K562 (cell line): ENCODE data around the gene DNAI1. TPM values are rescaled to one million over a fixed set of nuclear protein-coding genes. Genes with fewer than 3 reads are reported as not detected.
A peak's percentile ranks its signal among the peaks of the same experiment; 100 is the strongest.

ENCODE experiments used
- ATF7 ChIP-seq: fragments of 450-650 bp; IDR thresholded peaks from 2 replicates; pipeline ENCODE4 v1.7.1; 2014; ENCODE audit warnings: mild to moderate bottlenecking, moderate library complexity
- BCOR ChIP-seq: fragments of 450-650 bp; IDR thresholded peaks from 2 replicates; pipeline ENCODE4 v1.6.1; 2016
- CBFA2T2 ChIP-seq: fragments of 450-650 bp; conservative IDR thresholded peaks from 2 replicates; pipeline ENCODE4 v1.6.1; 2017; ENCODE audit warnings: mild to moderate bottlenecking
- CBFA2T3 ChIP-seq: fragments of 450-650 bp; IDR thresholded peaks from 2 replicates; pipeline ENCODE4 v1.6.1; 2017
- CEBPG ChIP-seq, 3 experiments: fragments of 200-800 bp in 1 of 3; sonication (Bioruptor generic) in 1 of 3; sonication (generic) in 1 of 3; formaldehyde crosslinking in 1 of 3; IDR thresholded peaks in 2 of 3; conservative IDR thresholded peaks in 1 of 3; 2 replicates each; pipeline versions ENCODE4 v1.6.1 to v1.8.0; 2016 to 2022; ENCODE audit warnings: missing compliant biosample characterization in 2 of 3, missing genetic modification characterization in 2 of 3, mild to moderate bottlenecking in 1 of 3, missing genetic modification reagents in 1 of 3
- CTBP1 ChIP-seq: fragments of 450-650 bp; IDR thresholded peaks from 2 replicates; pipeline ENCODE4 v1.6.1; 2016; ENCODE audit warnings: borderline replicate concordance
- E2F6 ChIP-seq, 2 experiments: IDR thresholded peaks; 2 replicates each; pipeline ENCODE4 v1.6.1; 2011; ENCODE audit warnings: borderline replicate concordance in 1 of 2, control low read depth in 1 of 2, low read depth in 1 of 2, low read length in 1 of 2, mild to moderate bottlenecking in 1 of 2, mixed read lengths in 1 of 2, moderate library complexity in 1 of 2; ENCODE audit not compliant: insufficient read depth in 1 of 2, insufficient read length in 1 of 2, poor library complexity in 1 of 2, severe bottlenecking in 1 of 2; ENCODE audit errors: extremely low read depth in 1 of 2
- HMBOX1 ChIP-seq: sonication (generic); IDR thresholded peaks from 2 replicates; pipeline ENCODE4 v1.6.1; 2016
- KLF10 ChIP-seq: fragments of 250-450 bp; sonication (Bioruptor Pico); IDR thresholded peaks from 2 replicates; pipeline ENCODE4 v1.6.1; 2021; ENCODE audit warnings: matching md5 sums
- LARP7 ChIP-seq: fragments of 450-650 bp; IDR thresholded peaks from 2 replicates; pipeline ENCODE4 v1.6.1; 2016
- MYC ChIP-seq, 2 experiments: fragments of 250-450 bp in 1 of 2; sonication (Bioruptor Pico) in 1 of 2; IDR thresholded peaks; 2 replicates each; pipeline versions ENCODE4 v1.5.1 to v1.6.1; 2012 to 2021; ENCODE audit warnings: low read depth in 2 of 2, borderline replicate concordance in 1 of 2, improper control_type of control experiment in 1 of 2, low read length in 1 of 2, mild to moderate bottlenecking in 1 of 2, moderate library complexity in 1 of 2
- NFATC3 ChIP-seq: fragments of 450-650 bp; IDR thresholded peaks from 2 replicates; pipeline ENCODE4 v1.6.1; 2017; ENCODE audit warnings: mild to moderate bottlenecking
- PHB ChIP-seq: fragments of 250-450 bp; sonication (Bioruptor Pico); IDR thresholded peaks from 2 replicates; pipeline ENCODE4 v1.5.0; 2021
- POLR3G ChIP-seq: IDR thresholded peaks from 2 replicates; pipeline ENCODE4 v1.6.1; 2011; ENCODE audit not compliant: insufficient read length, insufficient replicate concordance; ENCODE audit errors: extremely low read depth
- RFX1 ChIP-seq: fragments of 450-650 bp; IDR thresholded peaks from 2 replicates; pipeline ENCODE4 v1.6.1; 2016; ENCODE audit warnings: mild to moderate bottlenecking, moderate library complexity
- SRSF9 ChIP-seq: fragments of 200-400 bp; formaldehyde crosslinking; IDR thresholded peaks from 2 replicates; pipeline ENCODE4 v1.6.1; 2017; ENCODE audit warnings: low read depth, low read length, borderline replicate concordance
- STAT6 ChIP-seq: sonication (generic); formaldehyde crosslinking; IDR thresholded peaks from 2 replicates; pipeline ENCODE4 v1.8.1; 2023; ENCODE audit warnings: mild to moderate bottlenecking, missing genetic modification reagents
- ZBTB1 ChIP-seq: sonication (generic); formaldehyde crosslinking; IDR thresholded peaks from 2 replicates; pipeline ENCODE4 v1.8.1; 2023; ENCODE audit warnings: missing genetic modification reagents, low read depth, mild to moderate bottlenecking, borderline replicate concordance
- ZNF695 ChIP-seq: fragments of 450-650 bp; formaldehyde crosslinking; IDR thresholded peaks from 2 replicates; pipeline ENCODE4 v1.4.0; 2020; ENCODE audit warnings: mild to moderate bottlenecking, moderate library complexity
- ZNF740 ChIP-seq, 3 experiments: fragments of 200-800 bp in 1 of 3; sonication (Bioruptor generic) in 1 of 3; sonication (generic) in 1 of 3; formaldehyde crosslinking in 1 of 3; IDR thresholded peaks; 2 replicates each; pipeline versions ENCODE4 v1.6.1 to v1.8.0; 2016 to 2022; ENCODE audit warnings: mild to moderate bottlenecking in 2 of 3, missing compliant biosample characterization in 2 of 3, missing genetic modification characterization in 2 of 3, missing genetic modification reagents in 1 of 3
- polyA plus RNA-seq, 8 experiments: library from polyadenylated mRNA; depleted of rRNA in 4 of 8; stranded (reverse) in 5 of 8; unstranded in 3 of 8; fragments of >200 nt; fragmentation: Nextera tagmentation in 2 of 8; fragmentation: Illumina TruSeq in 1 of 8; extraction: Ambion mirVana in 2 of 8; extraction: Trizol in 1 of 8; gene quantifications; 2 replicates each; pipeline versions ENCODE4 v1.2.1 to v1.2.3, GENCODE V29; 2011 to 2014; ENCODE audit warnings: inconsistent platforms in 1 of 8, missing spikeins in 1 of 8
- total RNA-seq, 7 experiments: library from RNA; depleted of rRNA in 6 of 7; stranded (reverse); fragments of >200 nt in 6 of 7; fragmentation: Illumina TruSeq in 2 of 7; extraction: Trizol in 2 of 7; gene quantifications; 2 replicates each; pipeline versions ENCODE4 v1.2.1 to v1.2.3, GENCODE V29; 2011 to 2021; ENCODE audit warnings: low replicate concordance in 1 of 7
- TF ChIP-seq, protein P1 (sequence below): sonication (generic); formaldehyde crosslinking; IDR thresholded peaks from 2 replicates; pipeline ENCODE4 v1.5.0; 2020; ENCODE audit warnings: missing genetic modification reagents

Gene DNAI1
- total and polyA plus RNA-seq, 9 of the 15 experiments (the other 6 are each of a cell fraction or from before 2014, with no cell fraction given), result 0.01 to 0.17 (median 0.04) TPM; not detected in 6

- TF ChIP-seq MYC (IDR thresholded peaks at IDR 0.05; ENCODE audit: low read depth, low read length) (no peak), MYC (CRISPR knock-in tag; IDR thresholded peaks at IDR 0.05; ENCODE audit: borderline replicate concordance, low read depth) (no peak), LARP7 (no peak), KLF10 (no peak), ZNF695 (CRISPR knock-in tag) (no peak), CTBP1 (no peak), CBFA2T2 (no peak; the same call in 1 of the 2 replicates), HMBOX1 (no peak), POLR3G (no peak), E2F6 (IDR thresholded peaks at IDR 0.05; ENCODE audit: borderline replicate concordance in 1 of 2, extremely low read depth in 1 of 2, insufficient read depth in 1 of 2, insufficient read length in 1 of 2, low read depth in 1 of 2, low read length in 1 of 2, poor library complexity in 1 of 2, severe bottlenecking in 1 of 2) (no peak), ZBTB1 (CRISPR knock-in tag) (no peak), ZNF740 (CRISPR knock-in tag; IDR thresholded peaks at IDR 0.05) (no peak), ZNF740 (tag; IDR thresholded peaks at IDR 0.05) (no peak), RFX1 (no peak), ATF7 (no peak), NFATC3 (no peak), BCOR (no peak), PHB (CRISPR knock-in tag) (no peak), CBFA2T3 (peak; percentile 29; the same call in 1 of the 2 replicates), STAT6 (CRISPR knock-in tag) (no peak), CEBPG (CRISPR knock-in tag; IDR thresholded peaks at IDR 0.05) (no peak), CEBPG (tag; conservative IDR thresholded peaks at IDR 0.05 in 1 of 2, IDR thresholded peaks at IDR 0.05 in 1 of 2) (peak; percentile 74 to 83), SRSF9 (no peak)
- TF ChIP-seq, protein P1, sequence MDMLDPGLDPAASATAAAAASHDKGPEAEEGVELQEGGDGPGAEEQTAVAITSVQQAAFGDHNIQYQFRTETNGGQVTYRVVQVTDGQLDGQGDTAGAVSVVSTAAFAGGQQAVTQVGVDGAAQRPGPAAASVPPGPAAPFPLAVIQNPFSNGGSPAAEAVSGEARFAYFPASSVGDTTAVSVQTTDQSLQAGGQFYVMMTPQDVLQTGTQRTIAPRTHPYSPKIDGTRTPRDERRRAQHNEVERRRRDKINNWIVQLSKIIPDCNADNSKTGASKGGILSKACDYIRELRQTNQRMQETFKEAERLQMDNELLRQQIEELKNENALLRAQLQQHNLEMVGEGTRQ (CRISPR knock-in tag), result no peak
Observed at GRCh38 chr9:34463098-34463900, 4.7 kb downstream of the DNAI1 start (continued).
